Suprapubic skin (tissue), 4 donors: Measurements from ENCODE around the gene ADCY9. TPM values are rescaled to one million over a fixed set of nuclear protein-coding genes. Genes with fewer than 3 reads are reported as not detected.
A peak's percentile ranks its signal among the peaks of the same experiment; 100 is the strongest.

Experiments
- DNase-seq, 2 donors: peaks; one replicate each; pipeline ENCODE4 v3.0.0-alpha.2; 2019; ENCODE audit warnings: low spot score in 2 of 2
- H3K27ac ChIP-seq: fragments of 200-600 bp; sonication (generic); one replicate; pipeline ENCODE4 v1.5.1; 2019
- H3K27me3 ChIP-seq: fragments of 200-600 bp; sonication (generic); one replicate; pipeline ENCODE4 v1.5.1; 2019
- H3K36me3 ChIP-seq: fragments of 200-600 bp; sonication (generic); one replicate; pipeline ENCODE4 v1.5.1; 2019
- H3K4me1 ChIP-seq: fragments of 200-600 bp; sonication (generic); one replicate; pipeline ENCODE4 v1.5.1; 2019
- H3K4me3 ChIP-seq: fragments of 200-600 bp; sonication (generic); one replicate; pipeline ENCODE4 v1.5.1; 2019; ENCODE audit warnings: mild to moderate bottlenecking
- H3K9me3 ChIP-seq: fragments of 200-600 bp; sonication (generic); one replicate; pipeline ENCODE4 v1.5.1; 2019
- CTCF ChIP-seq, 2 donors: fragments of 200-600 bp in 1 of 2; fragments of 450-650 bp in 1 of 2; sonication (generic) in 1 of 2; IDR thresholded peaks; one replicate each; pipeline ENCODE4 v1.5.1; 2016 to 2019; ENCODE audit warnings: antibody characterized with exemption in 2 of 2, mild to moderate bottlenecking in 1 of 2, moderate library complexity in 1 of 2
- EP300 ChIP-seq: sonication (generic); formaldehyde crosslinking; IDR thresholded peaks from one replicate; pipeline ENCODE4 v1.6.1; 2017; ENCODE audit warnings: antibody characterized with exemption
- POLR2A ChIP-seq, 2 donors: fragments of 450-650 bp; IDR thresholded peaks; one replicate each; pipeline ENCODE4 v1.6.1; 2017; ENCODE audit warnings: antibody characterized with exemption in 2 of 2, mild to moderate bottlenecking in 2 of 2, moderate library complexity in 2 of 2
- POLR2AphosphoS5 ChIP-seq, 3 donors: sonication (generic); formaldehyde crosslinking; IDR thresholded peaks; one replicate each; pipeline ENCODE4 v1.6.1; 2017; ENCODE audit warnings: antibody characterized with exemption in 3 of 3
- WGBS: methylation state at CpG from one replicate; pipeline ENCODE4 v1.1.5; 2018; 5-methylcytosine and 5-hydroxymethylcytosine counted together
- total RNA-seq, 4 donors: library from RNA; depleted of rRNA; stranded (reverse); fragments of >200 nt; gene quantifications; one replicate each; pipeline ENCODE4 v1.1.0, GENCODE V29; 2016

ADCY9 gene
- total RNA-seq, 4 donors from 2014 or later: 21.5 to 27.2 (median 26.4) TPM

GRCh38 chr16:4117250-4117578, 972 bp upstream of the ADCY9 start:
- Histone ChIP-seq H3K9me3 (no peaks in the 10 kb centered on the region), H3K27me3 (no peaks in the 10 kb centered on the region), H3K36me3 (no peaks in the 10 kb centered on the region), H3K27ac (no peak overlapping the region), H3K4me3 (peak overlapping the region; percentile 80), H3K4me1 (peaks cover 38% of the 10 kb centered on the region)
- TF ChIP-seq EP300 (no peak), POLR2AphosphoS5 (IDR thresholded peaks at IDR 0.05) (no peak), POLR2A (IDR thresholded peaks at IDR 0.05) (no peak), CTCF (IDR thresholded peaks at IDR 0.05) (no peak)
- no peak for DNase-seq
- WGBS: 86% methylated on average over 12 of the region's 12 CpGs

GRCh38 chr16:4115949-4116318, 308 bp downstream of the ADCY9 start:
- no CpG with 5 or more reads among the region's 71 CpGs for WGBS
- H3K4me3 ChIP-seq: peak overlapping the region; percentile 80
- no peaks in the 10 kb centered on the region for H3K27me3 ChIP-seq
- DNase-seq: no peak
- no peaks in the 10 kb centered on the region for H3K9me3 ChIP-seq
- no peaks in the 10 kb centered on the region for H3K36me3 ChIP-seq
- H3K4me1 ChIP-seq: peaks cover 49% of the 10 kb centered on the region
- H3K27ac ChIP-seq: peak overlapping the region; percentile 71
- TF ChIP-seq EP300 (no peak), POLR2A (IDR thresholded peaks at IDR 0.05) (no peak), POLR2AphosphoS5 (IDR thresholded peaks at IDR 0.05) (no peak), CTCF (IDR thresholded peaks at IDR 0.05) (no peak)

- peak overlapping the region; percentile 71 for H3K27ac ChIP-seq
- H3K36me3 ChIP-seq: no peaks in the 10 kb centered on the region
- H3K4me1 ChIP-seq: peaks cover 55% of the 10 kb centered on the region
- H3K9me3 ChIP-seq: no peaks in the 10 kb centered on the region
- peak in 1 of 2 donors; percentile 78 for DNase-seq
- peak overlapping the region; percentile 80 for H3K4me3 ChIP-seq
- 0% methylated on average over 7 of the region's 75 CpGs for whole genome bisulfite sequencing
- H3K27me3 ChIP-seq: no peaks in the 10 kb centered on the region
- TF ChIP-seq POLR2AphosphoS5 (IDR thresholded peaks at IDR 0.05) (no peak), EP300 (no peak), POLR2A (IDR thresholded peaks at IDR 0.05) (no peak), CTCF (IDR thresholded peaks at IDR 0.05) (no peak)
Observed at GRCh38 chr16:4115209-4115948, 863 bp downstream of the ADCY9 start.

- Histone ChIP-seq H3K4me1 (peaks cover 55% of the 10 kb centered on the region), H3K27ac (peak overlapping the region; percentile 71), H3K36me3 (no peaks in the 10 kb centered on the region), H3K4me3 (peak overlapping the region; percentile 80), H3K9me3 (no peaks in the 10 kb centered on the region), H3K27me3 (no peaks in the 10 kb centered on the region)
- 79% methylated on average over 44 of the region's 47 CpGs for WGBS
- TF ChIP-seq EP300 (no peak), CTCF (IDR thresholded peaks at IDR 0.05) (no peak), POLR2A (IDR thresholded peaks at IDR 0.05) (no peak), POLR2AphosphoS5 (IDR thresholded peaks at IDR 0.05) (no peak)
- no peak for DNase-seq
Observed at GRCh38 chr16:4114257-4115208, 1.7 kb downstream of the ADCY9 start.
